D341Med (cell line): ENCODE results near the gene RPN1.
A peak's percentile ranks its signal among the peaks of the same experiment; 100 is the strongest.

Source experiments
- DNase-seq: peaks from one replicate; pipeline ENCODE4 v3.0.0; 2012; ENCODE audit warnings: low spot score

The RPN1 gene

GRCh38 chr3:128648940-128649663 is 1.5 kb downstream of the RPN1 start:
- no peak for DNase-seq

- no peak for DNase-seq
Measured at GRCh38 chr3:128648402-128648801, 2.2 kb downstream of the RPN1 start.

- DNase-seq: no peak
Measured at GRCh38 chr3:128647307-128647706, 3.3 kb downstream of the RPN1 start.

- DNase-seq: no peak
Measured at GRCh38 chr3:128634075-128634611, 16.5 kb downstream of the RPN1 start.

GRCh38 chr3:128632301-128632700 is 18.3 kb downstream of the RPN1 start:
- DNase-seq: no peak

GRCh38 chr3:128629936-128630335 is 20.7 kb downstream of the RPN1 start:
- no peak for DNase-seq

- no peak for DNase-seq
Measured at GRCh38 chr3:128625409-128625945, 25.1 kb downstream of the RPN1 start.

- DNase-seq: no peak
Measured at GRCh38 chr3:128624526-128625138, 26.0 kb downstream of the RPN1 start.

- no peak for DNase-seq
Measured at GRCh38 chr3:128623762-128624176, 26.8 kb downstream of the RPN1 start.

- no peak for DNase-seq
Measured at GRCh38 chr3:128621931-128622330, 28.7 kb downstream of the RPN1 start.

GRCh38 chr3:128621234-128621633 is 29.4 kb downstream of the RPN1 start:
- DNase-seq: no peak

- DNase-seq: no peak
Measured at GRCh38 chr3:128620268-128620691, 30.3 kb downstream of the RPN1 start.

- no peak for DNase-seq
Measured at GRCh38 chr3:128619146-128619890, 31.3 kb downstream of the RPN1 start.

GRCh38 chr3:128618398-128618726 is 32.3 kb downstream of the RPN1 start:
- peak; percentile 20 for DNase-seq

- DNase-seq: peak; percentile 100
Measured at GRCh38 chr3:128617557-128618397, 32.8 kb downstream of the RPN1 start.

- DNase-seq: no peak
Measured at GRCh38 chr3:128617270-128617556, 33.4 kb downstream of the RPN1 start.

GRCh38 chr3:128616516-128617269 is 33.9 kb downstream of the RPN1 start:
- peak; percentile 20 for DNase-seq

GRCh38 chr3:128614076-128614475 is 36.5 kb downstream of the RPN1 start:
- DNase-seq: no peak

GRCh38 chr3:128613083-128613829 is 37.4 kb downstream of the RPN1 start:
- no peak for DNase-seq

- peak; percentile 19 for DNase-seq
Measured at GRCh38 chr3:128610451-128611070, 40.1 kb downstream of the RPN1 start.
